Activated CD4-positive, alpha-beta T cell treated with anti-CD3 and anti-CD28 coated beads, Interleukin-2, amount 50 U/mL, for 4 hours (primary cell): Measurements from ENCODE around the gene OMG.
"Not testable (repeated sequence)": the region's sequence is repeated elsewhere in the genome, so short reads cannot be mapped to it uniquely, and the experiment has no call there.

Experiments
- DNase-seq, 2 experiments: peaks; one replicate each; pipeline ENCODE4 v3.0.0-alpha.2; 2020

Gene OMG

DNA sequence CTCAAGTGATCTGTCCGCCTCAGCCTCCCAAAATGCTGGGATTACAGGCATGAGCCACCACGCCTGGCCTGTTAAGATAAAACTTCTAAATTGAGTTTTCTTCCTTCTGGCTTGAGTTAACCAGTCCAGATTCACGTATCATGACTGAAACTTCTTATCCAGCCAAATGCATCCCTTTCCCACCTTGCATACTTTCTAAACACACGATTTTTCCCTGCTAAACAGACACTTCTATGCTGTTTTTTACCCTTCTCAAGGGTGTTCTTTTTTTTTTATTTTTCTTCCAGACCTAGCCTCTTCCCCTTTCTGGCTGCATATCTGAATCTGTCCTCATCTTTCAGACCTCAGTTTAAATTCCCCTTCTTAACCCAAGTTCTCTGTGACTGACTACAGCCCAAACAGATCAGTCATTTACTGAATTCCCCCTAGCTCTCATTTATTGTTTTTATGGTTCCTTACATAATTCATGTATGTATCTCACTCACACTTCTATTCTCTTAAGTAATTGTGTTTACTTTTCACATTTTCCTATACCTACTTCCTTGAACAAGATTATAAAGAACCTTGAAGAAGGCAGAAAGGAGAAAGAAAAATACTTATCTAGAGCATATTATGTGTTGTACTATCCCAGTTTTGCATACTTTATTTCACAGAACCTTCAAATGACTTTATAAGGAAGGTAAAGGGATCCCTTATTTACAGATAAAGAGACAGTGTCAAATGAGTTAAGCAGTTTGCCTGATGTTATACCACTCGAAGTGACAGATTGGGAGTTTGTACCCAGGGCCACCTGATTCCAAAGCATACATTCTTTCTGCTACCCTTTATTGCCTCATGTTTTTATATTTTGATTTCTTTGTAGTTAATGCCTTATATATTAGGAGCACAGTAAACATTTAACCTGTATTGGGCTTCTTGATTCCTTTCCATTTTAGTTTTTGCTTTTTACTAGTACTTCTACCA is 11.6 kb upstream of the OMG start:
- DNase-seq = no peak

DNA sequence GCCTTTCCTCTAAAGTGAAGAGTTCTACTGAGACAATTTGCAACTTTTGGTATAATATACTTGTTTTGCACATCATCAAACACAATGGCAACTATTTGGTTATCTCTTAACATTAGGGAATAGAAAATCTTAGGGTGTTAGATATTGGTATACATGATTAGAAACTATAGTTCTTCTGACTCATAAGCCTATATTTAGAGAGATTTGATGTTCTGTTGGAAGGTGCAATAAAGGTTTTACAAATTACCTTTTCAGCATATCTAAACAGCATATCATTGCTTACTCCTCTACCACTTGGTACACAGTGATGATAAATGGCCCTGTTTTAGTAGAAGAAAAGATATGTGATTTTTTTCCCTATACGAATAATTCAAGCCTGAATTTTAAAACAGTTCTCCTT is 10.6 kb upstream of the OMG start:
- DNase-seq = no peak

DNA sequence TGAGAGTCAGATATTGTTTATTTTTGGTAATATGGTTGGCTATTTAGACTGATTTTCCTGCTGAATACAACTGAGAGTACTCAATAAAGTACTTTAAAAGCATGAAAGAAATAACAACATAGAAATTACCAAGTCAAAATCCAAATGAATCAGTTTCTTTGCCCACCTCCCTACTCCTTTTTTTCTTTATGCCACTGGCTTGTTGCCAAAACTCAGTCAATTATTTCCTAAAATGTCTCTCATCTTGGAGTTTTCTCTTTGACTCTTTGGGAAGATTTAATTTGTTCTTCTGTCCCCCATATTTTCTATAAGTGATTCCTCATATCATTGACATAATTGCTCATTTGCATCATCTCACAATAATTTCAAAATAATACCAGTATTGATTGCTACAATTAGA is 2.6 kb upstream of the OMG start:
- no peak for DNase-seq

DNA sequence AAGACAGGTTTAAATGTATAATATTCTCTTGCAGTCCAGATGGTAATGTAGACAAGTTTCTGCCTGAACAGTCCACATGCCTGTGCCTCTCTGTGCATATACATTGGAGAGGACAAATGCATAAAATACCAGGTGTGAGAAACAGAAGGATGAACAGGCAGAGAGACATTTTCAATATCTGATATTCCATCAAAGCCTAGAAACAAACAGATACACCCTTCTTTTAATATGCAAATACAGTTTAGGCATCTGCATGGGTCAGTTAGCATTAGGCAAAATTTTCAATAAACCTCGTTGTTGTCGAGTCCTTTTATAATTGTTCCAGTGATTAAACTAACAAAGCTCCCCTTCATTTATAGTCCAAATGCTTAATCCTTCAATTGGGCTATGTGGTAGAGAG is 897 bp downstream of the OMG start:
- no peak for DNase-seq

DNA sequence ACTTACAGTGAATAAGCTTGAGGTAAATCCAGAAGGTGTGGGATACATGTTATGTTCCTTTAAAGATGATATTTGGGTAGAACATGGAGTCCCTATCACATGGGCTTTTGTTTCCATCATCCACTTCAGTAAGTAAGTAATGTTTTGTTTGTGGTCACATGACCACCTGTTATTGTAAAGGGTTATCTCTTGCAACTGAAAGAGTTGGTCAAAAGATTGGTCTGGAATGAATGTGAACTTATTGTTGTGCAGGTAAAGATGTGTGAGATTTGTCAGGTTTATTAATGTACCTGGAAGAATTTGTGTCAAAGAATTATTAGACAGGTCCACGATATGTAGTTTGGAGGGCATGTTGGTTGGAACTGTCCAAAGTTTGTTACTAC is 1.6 kb downstream of the OMG start:
- no peak for DNase-seq

DNA sequence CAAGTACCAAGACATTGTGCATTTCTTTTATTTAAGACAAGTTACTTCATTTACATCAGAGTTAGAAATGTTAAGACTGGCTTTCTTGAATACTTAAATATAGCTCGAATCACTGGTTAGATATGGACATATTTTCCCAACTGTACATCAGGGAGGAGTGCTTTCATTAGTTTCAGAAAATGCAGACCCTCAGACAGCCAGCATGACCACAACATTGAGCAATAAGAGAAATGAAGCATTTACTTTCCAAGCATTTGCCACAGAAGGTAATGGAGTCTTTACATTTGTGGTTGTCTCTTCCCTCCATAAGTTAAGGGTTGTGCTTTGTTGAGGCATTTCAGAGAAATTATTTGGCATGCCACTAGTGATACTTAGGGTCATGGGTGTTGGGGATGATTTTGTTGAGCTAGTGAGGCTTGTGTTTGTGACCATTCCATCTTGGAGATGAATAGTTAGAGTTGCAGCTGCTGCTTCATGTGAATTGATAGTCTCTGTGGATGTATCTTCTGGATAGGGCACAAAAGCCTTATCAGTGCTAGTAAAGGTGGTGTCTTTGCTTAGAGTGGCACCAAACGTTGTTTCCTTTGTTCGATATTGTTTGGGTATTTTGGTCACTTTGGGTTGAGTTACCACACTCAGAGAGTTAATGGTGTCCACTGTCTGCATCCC is 2.1 kb downstream of the OMG start:
- no peak for DNase-seq

DNA sequence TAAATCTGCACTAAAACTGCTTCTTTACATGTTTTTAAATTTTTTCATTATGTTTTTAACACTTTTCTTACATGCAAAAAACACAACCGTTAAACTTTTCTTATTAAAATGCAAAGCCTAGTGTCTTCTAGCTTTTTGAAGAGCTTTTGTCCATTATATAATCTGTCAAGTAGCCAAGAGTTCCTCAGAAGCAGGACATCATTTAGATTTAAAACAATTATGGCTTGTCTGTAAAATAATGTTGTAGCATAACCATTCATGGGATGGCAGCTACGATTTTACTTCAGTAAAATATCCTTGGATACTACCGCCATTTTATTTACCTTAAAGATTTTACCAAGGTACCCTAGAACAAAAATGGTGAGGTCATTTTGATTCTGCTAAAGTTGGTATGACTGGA is 2.8 kb downstream of the OMG start:
- no peak for DNase-seq

DNA sequence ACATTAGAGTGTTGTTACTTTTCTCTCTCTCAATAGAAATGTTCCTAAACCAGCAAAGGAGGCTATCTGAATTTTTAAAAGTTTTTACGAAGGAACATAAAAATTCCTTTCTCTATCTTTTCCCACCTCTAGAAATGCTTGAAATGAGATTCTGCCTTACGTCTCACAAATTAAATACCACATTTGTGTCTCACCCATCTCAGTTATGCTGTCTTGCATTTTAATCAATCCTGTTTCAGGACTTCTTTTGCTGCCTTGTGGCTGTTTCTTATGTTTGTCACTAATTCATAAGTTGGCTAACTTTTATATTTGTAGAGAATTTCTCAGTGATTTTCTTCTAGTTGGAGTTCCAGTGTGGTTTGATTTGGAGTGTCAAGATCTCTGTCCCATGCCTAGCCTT is 3.5 kb downstream of the OMG start:
- no peak for DNase-seq

DNA sequence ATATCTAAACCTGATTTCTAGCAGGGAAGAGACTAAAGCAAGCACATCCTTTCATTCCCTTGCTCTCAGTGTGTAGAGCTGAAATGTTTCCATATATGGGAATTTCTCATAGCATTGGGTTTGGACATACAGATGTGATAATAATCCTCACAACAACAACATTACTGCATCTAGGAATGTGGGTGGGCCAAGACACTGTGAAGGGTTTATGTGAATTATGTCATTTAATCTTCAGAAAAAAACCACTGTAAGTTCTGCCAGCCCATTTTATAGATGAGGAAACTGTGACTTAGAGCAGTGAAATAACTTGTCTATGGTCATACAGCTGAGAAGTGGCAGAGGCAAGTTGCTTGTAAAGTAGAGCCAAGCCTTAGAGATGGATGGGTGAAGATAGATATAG is 5.2 kb downstream of the OMG start:
- DNase-seq = no peak

DNA sequence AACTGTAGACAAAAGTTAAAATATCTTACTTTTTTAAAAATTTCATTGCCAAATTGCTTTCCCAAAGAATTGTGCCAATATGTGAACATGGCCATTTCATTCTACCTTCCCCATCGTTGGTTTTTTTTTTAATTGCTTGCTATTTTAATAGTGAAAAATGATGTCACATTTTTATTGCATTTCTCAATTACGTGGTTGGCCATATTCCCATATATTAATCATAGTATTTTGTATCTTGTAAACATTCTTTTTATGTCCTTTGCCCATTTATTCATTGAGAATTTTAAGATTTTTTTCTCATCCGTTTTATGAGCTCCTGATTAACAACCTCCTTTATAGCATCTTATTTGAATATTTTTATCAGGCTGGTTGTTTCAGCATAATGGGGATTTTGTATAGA is 7.2 kb downstream of the OMG start:
- no peak for DNase-seq

DNA sequence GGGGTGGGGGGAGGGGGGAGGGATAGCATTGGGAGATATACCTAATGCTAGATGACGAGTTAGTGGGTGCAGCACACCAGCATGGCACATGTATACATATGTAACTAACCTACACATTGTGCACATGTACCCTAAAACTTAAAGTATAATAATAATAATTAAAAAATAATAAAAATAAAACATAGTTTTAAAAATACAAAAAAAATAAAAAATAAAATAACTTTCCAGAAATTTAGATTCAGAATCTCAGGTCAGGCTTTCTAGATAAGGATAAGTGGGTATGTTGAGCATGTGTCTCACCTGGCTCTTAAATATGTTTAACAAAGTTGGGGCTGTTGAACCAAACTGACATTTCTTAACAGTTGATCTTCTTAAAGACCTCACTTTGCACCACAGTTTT is 9.1 kb downstream of the OMG start:
- DNase-seq = not testable (repeated sequence)

DNA sequence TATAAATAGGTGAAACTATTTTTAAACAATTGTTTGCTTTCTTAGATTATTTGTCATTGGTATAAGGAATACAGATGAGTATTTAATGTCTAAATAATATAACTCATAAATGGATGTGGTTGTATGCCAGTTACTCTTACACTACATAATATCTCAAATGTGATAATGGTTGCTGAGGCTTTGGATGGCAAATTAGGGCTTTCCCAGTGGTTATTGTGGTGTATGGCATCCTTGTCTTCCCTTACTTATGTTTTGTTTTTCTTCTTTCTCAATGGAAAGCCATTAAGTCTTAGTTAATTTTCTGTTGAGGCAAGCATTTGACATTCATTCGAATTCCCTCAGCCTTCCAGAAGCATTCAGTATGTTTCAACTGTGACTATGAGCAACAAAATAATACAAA is 10.5 kb downstream of the OMG start:
- no peak for DNase-seq

DNA sequence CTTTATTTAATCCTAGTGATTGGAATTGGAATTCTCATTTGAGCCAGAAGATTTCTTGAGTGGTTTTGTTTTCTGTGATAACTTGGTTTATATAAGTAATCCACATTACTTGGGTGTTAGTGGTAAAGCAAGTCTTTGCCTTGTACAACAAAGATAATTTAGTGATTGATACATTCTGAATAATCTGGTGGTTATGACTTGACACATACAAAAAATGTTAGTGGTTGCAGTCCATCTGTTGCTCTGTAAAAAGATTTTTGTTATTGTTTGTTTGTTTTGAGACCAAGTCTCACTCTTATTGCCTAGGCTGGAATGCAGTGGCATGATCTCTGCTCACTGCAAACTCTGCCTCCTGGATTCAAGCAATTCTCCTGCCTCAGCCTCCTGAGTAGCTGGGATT is 13.2 kb downstream of the OMG start:
- DNase-seq = no peak

DNA sequence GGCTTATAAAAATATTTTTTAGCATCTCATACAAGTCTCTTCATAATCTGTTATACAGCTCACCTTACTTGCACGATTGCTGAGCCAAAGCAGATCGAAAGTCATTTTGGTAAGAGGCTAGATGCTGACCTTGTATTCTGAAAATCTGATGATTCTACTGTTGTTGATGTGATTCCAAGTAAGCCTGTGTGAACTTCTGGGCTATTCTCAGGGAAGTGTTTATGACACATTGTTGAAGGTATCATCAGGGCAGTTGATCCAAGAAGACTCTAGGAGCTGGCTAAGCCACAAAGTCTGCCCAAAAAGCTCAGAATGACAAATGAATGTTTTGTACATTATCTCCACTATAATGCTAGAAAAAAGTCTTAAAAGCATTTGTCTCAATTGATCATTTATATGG is 16.0 kb downstream of the OMG start:
- no peak for DNase-seq

DNA sequence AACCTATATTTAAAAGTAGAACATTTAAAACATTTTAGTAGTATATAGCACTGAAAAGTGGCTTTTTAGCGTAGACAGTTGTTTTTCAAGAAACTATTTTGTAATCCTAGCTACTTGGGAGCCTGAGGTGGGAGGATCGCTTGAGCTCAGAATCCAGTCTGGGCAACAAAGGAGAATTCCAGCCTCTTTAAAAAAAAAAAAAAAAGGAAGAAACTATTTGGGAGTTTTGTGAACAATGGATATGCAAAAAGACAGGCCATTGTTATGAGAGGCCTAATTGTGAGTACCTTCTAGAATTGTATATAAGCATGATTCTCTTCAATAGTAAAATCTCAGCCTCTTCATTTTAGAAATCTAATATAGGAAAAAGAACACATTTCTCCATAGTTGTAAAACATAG is 17.6 kb downstream of the OMG start:
- DNase-seq = no peak

DNA sequence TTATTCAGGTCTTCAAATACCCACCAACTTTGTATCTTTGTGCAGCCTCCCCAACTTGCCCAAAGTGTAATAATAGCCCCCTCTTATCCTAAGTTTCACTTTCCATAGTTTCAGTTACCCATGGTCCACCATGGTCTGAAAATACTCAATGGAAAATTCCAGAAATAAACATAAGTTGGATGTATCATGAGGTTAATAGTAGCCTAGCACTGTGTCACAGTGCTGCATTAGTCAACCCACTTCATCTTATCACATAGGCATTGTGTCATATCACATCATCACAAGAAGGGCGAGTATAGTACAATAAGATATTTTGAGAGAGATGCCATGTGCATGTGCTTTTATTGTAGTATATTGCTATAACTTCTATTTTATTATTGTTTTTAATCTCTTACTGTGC is 21.9 kb downstream of the OMG start:
- DNase-seq = no peak

DNA sequence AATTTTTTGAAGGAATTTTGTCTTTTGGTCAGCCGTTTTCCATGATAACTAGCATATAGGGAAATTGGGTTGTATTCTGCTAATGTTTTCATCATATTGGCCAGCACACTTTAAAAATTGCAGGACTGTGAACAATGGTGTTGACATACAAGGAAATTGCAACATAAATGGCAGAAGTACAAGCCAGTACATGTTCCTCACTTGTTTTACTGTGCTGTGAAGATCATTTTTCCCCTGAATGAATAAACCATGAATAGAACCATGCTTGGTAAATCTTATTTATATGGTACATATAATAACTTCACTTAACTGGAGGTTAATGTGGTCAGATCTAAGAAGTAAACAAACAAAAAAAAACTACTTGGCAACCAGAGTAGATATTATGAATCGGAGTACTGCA is 22.8 kb downstream of the OMG start:
- DNase-seq = no peak

DNA sequence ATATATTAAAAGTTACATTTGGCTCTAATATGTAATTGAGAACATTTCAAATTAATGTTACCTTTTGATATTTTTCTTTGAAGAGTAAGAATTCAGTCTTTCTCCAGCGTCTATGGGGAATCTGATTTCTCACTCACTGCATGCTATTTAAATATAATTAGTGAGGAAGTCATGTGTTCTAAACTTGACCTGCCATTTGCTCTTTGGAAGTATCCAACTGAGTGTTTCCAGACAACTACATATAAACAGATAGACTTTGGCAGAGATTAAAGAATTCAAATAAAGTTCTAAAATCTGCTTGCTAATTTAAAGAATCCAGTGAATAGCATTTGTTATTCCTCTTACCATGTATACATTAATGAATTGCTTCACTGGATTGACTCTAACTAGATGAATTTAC is 23.5 kb downstream of the OMG start:
- no peak for DNase-seq

DNA sequence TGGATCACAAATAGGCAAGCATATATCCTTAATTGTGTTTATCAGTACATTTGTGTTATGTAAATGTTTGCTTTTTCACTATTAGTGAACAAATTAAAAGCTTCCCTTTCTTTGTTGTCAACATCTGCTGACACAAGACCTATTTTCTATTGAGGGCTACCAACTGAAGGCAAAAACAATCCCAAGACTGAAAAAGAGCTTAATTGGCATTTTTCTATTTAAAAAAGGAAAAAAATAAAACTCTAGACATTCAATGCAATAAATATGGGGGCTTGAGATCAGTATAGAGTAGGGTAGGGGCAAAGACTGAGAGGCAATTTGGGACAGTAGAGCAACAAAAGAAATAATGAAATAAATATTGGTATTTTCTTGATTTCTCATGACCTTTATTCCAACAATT is 24.2 kb downstream of the OMG start:
- DNase-seq = no peak

DNA sequence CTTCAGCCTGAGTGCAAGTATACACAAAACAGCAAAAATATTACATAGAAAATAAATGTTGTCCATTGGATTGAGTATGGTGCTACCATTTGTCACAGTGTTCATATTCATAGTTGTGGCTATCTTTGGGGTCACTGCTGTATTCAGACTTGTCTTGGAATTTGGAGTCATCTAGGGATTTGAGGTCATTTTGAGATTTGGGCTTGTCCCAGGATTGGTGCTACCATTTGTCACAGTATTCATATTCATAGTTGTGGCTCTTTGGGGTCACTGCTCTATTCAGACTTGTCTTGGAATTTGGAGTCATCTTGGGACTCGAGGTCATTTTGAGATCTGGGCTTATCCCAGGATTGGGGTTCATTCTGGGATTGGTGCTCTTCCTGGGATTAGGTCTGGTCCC is 24.8 kb downstream of the OMG start:
- DNase-seq = no peak

DNA sequence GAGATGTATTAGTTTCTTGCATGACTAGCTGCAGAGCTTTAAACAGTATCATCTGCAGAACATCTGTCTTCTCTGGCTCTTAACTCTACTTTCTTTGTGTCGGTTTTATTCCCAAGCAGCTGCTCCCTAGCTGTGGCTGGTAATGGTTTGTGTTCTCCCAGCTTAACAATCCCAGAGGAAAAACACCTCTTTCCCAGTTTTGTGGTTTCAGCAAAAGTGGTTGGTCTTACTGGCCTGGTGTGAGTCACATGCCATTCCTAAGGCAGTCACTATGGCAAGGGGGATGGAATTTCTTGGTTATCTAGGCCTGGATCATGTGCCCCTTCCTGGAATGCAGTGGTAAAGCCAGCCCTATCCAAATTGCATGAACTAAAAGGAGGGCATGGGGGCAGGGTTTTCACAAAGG is 27.5 kb downstream of the OMG start:
- no peak for DNase-seq

DNA sequence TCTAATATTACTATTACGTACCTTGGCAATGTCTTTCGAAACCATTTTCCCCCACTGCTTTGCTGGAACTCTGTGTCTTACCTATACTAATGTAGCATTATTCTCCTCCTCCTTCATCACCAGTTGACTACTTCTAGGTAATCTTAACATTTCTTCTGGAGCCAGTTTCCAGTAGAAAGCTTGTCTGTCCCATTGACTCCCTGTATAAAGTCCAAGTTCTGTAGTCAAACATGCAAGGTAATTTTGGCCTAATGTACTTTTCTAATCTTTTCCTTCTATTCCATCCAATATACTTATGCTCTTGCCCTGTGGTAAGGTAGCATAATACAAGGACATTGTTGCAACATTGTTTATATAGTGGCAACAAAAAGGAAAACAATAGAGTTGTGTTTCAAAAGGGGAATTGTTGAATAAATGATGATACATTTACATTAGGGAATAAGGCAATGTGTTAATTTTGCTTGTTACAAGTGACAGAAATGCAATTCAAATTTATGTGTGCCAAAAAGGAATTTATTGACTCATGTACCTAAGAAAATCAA is 27.9 kb downstream of the OMG start:
- no peak for DNase-seq

DNA sequence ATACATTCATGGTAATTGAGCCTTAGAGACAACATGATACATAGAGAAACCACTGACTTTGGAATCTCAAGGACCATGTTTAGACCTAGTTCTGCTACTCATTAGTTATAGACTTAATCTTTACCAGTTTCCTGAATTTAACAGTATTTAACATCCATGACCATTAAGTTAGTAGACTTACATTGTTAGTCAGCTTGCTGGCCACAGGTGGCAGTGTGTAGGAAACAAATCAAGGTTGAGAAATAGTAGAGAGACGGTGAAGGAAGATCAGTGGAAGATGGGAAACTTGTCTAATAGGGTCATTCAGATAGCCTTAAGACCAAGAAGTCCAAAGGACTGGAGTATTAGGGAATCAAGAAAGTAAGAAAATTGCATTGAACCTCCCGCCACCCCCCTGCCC is 31.0 kb downstream of the OMG start:
- peak; percentile 3 to 11 for DNase-seq

DNA sequence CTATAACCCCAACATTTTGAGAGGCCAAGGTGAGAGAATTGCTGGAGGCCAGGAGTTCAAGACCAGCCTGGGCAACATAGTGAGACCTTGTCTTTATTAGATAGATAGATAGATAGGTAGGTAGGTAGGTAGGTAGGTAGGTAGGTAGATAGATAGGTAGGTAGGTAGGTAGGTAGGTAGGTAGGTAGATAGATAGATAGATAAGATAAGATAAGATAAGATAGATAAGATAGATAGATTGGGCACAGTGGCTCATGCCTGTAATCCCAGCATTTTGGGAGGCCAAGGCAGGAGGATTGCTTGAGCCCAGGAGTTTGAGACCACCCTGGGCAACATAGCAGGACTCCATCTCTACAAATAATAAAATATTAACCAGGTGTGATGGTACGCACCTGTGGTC is 34.1 kb downstream of the OMG start:
- not testable (repeated sequence) for DNase-seq
